NCI-H524 (cell line): Measurements from ENCODE around the gene CNOT2.
"Not testable (repeated sequence)": the region's sequence is repeated elsewhere in the genome, so short reads cannot be mapped to it uniquely, and the experiment has no call there.

Experiments used
- DNase-seq, 2 experiments: peaks; one replicate each; lab custom pipeline; 2025; lab: John Stamatoyannopoulos, UW

The CNOT2 gene

DNA sequence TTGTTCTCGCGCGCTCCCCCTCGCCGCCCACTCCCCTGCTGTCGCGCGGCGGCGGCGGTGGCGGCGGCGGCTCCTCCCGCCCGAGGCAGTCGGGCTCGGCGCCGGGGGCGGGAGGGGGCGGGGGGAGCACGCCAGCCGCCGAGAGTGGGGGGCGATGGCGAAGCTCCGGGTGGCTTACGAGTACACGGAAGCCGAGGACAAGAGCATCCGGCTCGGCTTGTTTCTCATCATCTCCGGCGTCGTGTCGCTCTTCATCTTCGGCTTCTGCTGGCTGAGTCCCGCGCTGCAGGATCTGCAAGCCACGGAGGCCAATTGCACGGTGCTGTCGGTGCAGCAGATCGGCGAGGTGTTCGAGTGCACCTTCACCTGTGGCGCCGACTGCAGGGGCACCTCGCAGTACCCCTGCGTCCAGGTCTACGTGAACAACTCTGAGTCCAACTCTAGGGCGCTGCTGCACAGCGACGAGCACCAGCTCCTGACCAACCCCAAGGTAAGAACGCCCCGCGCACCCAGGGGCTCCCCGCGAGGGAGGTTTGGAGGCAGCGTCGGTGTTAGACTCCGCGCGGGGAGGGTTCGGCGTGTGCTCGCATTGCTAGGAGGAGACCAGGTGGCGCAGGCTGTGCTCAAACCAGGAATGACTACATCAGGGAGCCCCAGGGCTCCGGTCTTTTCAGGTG is 123.5 kb downstream of the CNOT2 start:
- DNase-seq: peak; percentile 1 to 60

DNA sequence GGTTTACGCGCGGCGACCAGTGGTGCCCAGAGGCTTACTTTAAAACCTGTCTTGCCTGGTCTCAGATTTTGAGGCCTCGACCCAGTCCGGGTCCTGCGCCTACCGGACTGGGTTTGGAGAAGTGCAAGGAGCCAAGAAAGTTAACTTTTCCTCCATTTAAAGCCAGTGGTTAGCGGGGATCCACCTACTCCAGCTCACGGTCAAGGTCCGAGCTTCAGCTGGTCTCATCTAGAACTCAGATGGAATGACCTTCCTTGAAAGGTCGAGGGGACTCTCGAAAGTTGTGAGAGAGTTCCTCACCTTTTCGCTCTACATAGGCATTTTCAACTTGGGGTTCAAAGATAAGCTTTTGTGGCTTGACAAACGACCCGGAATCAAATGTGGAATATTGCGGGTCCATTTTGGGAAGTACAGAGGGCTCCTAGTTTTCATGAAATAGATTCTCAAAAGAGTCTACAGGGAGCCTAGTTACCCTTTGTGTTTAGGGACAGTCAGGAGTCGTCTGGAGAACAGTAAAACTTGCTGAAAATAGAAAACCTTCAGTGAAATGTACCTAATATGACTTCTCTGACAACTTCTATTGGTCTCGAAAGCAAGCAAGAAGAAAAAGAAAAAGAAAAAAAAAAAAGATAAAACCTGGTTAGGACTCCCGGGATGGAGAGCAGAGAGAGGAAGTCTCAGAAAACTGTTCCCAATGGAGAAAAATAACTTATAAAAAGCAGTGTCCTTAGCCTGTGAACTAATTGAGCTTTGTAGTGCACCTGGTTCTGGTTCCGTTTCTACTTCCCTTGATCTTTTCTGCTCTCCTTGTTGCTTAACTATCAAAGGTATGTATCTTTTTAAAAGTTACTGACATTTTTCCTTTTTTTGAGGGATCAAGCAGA is 124.3 kb downstream of the CNOT2 start:
- DNase-seq: no peak

DNA sequence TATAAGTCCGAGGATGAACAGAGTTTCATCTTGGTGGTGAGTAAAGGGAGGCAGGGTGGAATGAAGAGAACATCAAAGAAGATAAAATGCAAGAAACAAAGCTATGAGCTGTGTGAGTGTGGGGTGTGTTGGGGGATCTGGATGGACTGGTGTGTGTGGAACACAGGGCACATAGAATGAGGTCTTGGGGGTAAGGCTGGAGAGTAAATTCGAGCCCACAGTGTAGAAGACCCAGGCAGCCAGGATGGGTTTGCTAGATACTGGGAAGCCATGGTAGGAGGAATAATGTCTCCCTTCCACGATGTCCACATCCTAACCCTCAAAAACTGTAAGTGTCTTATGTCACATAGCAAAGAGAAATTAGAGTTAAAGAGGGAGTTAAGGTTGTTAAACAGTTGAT is 129.6 kb downstream of the CNOT2 start:
- DNase-seq: no peak

DNA sequence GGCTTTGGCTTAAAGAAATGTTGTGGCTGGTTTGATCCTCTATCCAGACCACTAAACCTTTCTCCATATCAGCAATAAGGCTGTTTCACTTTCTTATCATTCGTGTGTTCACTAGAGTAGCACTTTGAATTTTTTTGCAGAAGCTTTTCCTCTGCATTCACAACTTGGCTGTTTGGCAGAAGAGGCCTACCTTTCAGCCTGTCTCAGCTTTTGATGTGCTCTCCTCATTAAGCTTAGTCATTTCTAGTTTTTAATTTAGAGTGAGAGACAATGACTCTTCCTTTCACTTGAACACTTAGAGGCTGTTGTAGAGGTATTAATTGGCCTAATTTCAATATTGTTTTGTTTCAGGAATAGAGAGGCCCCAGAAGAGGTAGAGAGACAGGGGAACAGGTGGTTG is 136.6 kb downstream of the CNOT2 start:
- DNase-seq: no peak

DNA sequence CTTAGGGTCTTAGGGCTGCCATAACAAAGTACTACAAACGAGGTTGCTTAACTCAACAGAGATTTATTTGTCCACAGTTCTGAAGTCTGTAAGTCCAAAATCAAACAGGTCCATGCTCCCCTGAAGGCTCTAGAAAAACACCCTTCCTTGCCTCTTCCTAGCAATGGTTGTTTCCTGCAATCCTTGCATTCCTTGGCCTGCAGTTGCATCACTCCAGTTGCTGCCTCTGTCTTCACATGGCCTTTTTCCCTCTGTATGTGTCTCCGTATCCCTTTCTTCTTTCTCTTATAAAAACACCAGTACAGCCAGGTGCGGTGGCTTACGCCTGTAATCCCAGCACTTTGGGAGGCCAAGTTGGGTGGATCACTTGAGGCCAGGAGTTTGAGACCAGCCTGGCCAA is 140.3 kb downstream of the CNOT2 start:
- no peak for DNase-seq

DNA sequence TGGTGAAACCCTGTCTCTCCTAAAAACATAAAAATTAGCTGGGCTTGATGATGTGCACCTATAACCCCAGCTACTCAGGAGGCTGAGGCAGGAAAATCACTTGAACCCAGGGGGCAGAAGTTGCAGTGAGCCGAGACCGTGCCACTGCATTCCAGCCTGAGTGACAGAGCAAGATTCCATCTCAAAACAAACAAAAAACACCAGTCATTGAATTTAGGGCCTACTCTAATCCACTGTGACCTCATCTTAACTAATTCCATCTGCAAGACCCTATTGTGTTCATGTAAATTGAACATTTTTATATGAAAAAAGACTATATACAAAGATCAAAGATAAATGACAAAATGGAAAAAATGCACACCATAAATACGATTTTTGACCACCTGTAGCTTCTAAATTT is 140.7 kb downstream of the CNOT2 start:
- no peak for DNase-seq

DNA sequence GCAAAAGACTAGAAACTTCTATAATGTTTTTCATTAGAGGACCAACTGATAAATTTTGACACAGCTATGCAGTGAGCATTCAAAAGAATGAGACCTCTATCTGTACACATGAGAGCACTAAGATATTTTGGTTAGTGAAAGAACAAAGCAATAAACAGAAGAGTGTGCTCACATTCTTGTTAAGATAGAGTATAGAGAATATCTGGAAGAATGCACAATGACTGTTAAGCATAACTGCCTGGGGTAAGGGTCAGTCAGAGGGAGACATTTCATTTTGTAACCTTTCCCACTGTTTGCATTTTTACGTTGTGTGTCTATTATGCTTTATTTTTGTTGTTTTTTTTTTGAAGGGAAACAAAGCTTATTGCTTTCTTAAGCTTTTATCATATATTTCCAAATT is 143.5 kb downstream of the CNOT2 start:
- no peak for DNase-seq

DNA sequence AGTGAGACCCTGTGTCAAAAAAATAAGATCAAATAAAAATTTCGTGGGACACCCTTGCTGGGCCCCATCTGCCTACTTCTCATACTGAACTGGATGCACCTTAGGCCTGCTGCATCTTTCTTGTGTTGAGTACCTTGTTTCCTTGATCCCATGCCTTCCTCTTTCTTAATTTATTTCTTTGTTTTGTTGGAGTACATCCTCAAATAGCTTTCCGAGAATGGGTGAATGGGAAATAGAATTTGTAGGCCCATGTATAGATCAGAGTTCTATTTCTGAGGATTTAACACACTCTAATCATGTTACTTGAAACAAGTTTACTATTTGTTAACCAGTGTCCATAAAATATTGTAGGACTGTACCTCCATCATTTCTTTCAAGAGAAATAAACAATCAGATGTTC is 146.4 kb downstream of the CNOT2 start:
- no peak for DNase-seq

DNA sequence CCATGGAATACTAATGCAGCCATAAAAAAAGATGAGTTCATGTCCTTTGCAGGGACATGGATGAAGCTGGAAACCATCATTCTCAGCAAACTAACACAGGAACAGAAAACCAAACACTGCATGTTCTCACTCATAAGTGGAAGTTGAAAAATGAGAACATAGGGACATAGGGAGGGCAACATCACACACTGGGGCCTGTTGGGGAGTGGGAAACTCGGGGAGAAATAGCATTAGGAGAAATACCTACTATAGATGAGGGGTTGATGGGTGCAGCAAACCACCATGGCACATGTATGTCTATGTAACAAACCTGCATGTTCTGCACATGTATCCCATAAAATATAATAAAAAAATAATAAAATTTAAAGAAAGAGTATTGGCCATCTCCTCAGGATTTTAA is 149.4 kb downstream of the CNOT2 start:
- not testable (repeated sequence) for DNase-seq

DNA sequence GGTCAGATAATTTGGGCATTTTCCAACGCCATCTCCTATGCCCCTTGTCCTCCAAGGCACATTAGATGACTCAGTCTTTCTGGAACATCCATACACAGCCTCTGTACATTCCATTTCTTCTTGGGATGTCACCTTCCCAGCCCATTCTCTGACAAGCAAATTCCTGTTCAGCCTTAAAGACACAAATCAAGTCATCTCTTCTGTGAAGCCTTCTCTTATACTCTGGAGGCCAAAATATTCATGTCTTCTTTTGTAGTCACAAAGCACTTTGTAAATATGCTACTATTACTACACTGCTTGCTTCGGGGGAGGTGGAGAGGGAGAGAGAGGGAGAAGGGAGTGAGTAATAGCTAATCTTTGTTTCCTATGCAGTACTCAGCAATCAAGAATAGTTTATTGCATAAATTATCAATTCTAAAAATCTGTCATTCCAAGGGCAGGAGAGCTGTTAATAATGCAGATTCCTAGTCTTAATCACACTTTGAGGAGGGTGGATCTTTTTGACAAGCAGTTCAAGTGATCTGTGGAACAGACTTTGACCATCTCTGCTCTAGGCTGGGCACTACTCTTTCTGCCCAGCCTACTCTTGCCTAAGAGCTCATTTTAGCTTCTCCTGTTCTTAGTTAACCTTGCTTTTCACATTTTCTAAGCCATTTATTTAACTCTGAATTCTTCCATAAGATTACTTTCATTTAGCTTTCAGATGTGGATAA is 150.7 kb downstream of the CNOT2 start:
- DNase-seq: no peak

DNA sequence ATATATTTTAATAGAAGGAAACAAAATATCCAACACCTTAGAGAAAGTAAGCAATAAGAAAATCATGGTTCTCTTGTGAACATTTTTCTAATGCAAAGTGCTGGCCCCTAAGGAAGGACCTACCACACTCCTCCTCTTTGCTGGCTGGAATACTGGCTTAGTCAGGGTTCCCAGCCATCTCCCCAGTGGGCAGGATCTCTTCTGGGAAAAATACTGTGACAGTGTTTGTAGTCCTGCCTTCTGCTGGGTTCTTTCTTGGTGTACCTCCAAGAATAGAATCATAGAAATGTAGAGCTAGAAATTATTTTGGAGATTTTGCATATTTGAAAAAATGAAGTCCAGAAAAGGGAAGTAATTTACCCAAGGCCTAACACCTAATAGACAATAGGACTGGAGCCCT is 154.8 kb downstream of the CNOT2 start:
- DNase-seq: no peak

DNA sequence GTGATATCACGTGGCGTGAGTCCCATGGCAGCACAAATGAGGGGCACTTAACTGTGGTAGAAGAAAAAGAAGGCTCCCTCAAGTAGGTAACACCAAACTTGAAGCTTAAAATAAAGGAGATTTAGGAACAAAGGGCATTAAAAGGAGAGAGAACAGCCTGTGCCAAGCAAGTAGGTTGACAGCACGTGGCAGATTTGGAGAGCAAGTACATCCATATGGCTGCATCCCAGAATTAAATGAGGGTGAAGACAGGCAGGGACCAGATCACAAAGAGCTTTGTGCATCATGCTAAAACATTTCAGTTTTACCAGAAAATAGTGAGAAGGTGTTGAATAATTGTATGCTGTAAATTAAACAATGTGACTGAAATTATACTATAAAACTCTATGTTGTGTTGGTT is 155.6 kb downstream of the CNOT2 start:
- no peak for DNase-seq

DNA sequence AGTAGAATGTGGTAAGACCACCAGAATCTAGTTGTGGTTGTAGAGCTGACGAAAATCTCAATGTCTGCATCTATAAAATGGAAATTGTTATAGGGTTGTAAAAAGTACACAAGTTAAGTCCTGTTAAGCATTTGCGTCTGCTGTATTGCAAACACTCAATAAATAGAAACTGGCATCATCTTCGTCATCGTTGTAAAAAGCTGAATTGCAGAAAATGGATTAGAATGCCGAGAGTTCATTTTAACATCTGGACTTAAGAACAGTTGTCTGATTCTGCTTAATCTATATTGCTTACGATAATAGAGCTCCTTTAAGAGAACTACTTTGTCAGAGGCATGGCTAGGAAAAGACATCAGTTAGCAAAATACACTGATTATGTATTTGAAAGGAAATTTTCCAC is 156.1 kb downstream of the CNOT2 start:
- no peak for DNase-seq

DNA sequence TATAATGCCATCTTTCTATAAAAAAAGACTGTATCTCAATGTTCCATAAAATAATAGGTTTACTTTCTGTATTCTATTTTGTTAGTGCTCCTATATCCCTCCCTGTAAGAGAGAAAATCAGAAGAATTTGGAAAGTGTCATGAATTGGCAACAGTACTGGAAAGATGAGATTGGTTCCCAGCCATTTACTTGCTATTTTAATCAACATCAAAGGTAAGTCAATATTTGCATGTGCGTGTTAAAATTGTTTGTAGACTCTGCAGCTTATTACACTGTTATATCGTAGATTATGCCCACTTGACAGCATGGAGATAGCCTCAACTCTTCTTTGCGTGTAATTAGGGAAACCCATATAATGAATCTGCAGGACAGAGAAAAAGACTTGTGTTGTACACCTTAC is 156.9 kb downstream of the CNOT2 start:
- DNase-seq: no peak

DNA sequence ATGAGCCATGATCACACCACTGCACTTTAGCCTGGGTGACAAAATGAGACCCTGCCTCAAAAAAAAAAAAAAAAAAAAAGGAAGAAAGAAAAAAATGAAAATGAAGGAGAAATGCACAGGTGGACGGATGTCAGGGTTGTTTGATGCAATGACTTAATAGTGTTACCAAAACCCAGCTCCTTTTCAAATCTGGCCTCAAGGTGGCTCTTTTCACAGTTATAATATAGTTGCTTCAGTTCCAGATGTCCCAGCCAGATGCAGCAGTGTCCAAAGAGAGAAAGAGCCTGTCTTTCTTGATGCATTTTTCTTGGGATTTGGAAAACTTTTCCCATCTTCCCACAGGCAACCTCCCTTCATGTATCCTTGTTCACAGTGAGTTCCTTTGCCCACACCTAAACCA is 159.4 kb downstream of the CNOT2 start:
- no peak for DNase-seq

DNA sequence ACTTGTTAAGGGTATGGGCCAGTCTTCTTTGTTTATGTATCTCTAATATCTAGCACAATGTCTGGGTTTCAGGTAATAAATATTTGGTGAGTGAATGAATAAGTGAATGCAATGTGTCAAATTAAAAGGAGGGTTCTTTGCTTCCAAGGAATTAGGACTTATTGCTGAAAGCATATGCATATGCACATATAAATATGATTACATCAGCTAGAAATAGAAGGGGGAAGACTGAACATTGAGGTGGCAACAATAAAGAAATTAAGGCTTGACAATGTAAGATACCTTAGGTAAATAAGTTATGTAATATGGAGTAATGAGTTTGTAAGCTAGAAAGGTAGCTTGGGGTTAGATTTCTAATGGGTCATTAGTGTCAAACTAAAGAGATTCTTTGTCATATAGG is 160.6 kb downstream of the CNOT2 start:
- no peak for DNase-seq
